Tibial artery (tissue), 4 donors: Measurements from ENCODE around the gene PIGN.

ENCODE experiments used
- DNase-seq, 2 donors: peaks; one replicate each; pipeline ENCODE4 v3.0.0-alpha.2; 2019
- H3K27ac ChIP-seq, 2 donors: fragments of 200-600 bp; sonication (generic) in 1 of 2; 1 replicate in 1 of 2; 2 replicates in 1 of 2; pipeline ENCODE4 v1.5.1; 2018 to 2019; ENCODE audit warnings: mild to moderate bottlenecking in 1 of 2
- H3K27me3 ChIP-seq, 2 donors: fragments of 200-600 bp; sonication (generic) in 1 of 2; one replicate each; pipeline versions ENCODE4 v1.5.1 to v1.6.0; 2016 to 2019
- H3K36me3 ChIP-seq, 3 donors: fragments of 200-600 bp; sonication (generic) in 2 of 3; one replicate each; pipeline ENCODE4 v1.5.1; 2016 to 2019; ENCODE audit warnings: mild to moderate bottlenecking in 2 of 3
- H3K4me1 ChIP-seq, 4 donors: fragments of 200-600 bp; sonication (generic) in 2 of 4; 1 replicate in 3 of 4; 2 replicates in 1 of 4; pipeline ENCODE4 v1.5.1; 2016 to 2019
- H3K4me3 ChIP-seq, 2 donors: fragments of 200-600 bp; sonication (generic) in 1 of 2; 1 replicate in 1 of 2; 2 replicates in 1 of 2; pipeline ENCODE4 v1.5.1; 2018 to 2019; ENCODE audit warnings: mild to moderate bottlenecking in 2 of 2
- H3K9me3 ChIP-seq, 3 donors: fragments of 200-600 bp; sonication (generic) in 1 of 3; one replicate each; pipeline ENCODE4 v1.5.1; 2016 to 2019
- intact Hi-C: fragments of 100-400 bp; cut with DNase I; formaldehyde crosslinking; loops from one replicate; pipeline ENCODE4 v1.15.0; 2023; ENCODE audit warnings: low total_unique reads
- TF ChIP-seq, protein P1 (sequence below), 2 experiments: fragments of 200-600 bp in 1 of 2; fragments of 450-650 bp in 1 of 2; IDR thresholded peaks; one replicate each; pipeline ENCODE4 v1.5.1; 2017 to 2019; ENCODE audit warnings: antibody characterized with exemption in 2 of 2, mild to moderate bottlenecking in 1 of 2, moderate library complexity in 1 of 2

The PIGN gene

DNA sequence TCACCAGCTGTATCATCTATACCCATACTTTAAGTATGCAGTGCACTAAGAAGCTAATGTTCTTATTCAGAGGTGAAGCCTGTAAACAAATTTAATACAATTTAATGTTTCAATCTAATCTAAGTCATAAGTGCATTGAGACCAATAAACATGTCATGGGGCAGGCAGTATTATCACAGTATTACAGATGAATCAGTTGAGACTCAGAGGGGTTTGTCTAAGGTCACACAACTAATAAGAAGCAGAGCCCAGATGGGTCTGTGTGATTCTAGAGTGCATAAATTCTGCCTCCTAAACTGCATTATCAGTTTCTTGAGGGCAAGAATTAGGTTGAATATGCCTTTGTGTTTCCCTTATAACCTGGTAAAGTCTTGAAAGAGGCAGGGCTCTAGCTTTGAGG, 153.1 kb downstream of the PIGN start:
- H3K27ac ChIP-seq: no peak overlapping the region
- peaks cover 0 to 16% (median 7%) of the 10 kb centered on the region in 4 donors for H3K4me1 ChIP-seq
- H3K4me3 ChIP-seq: no peak overlapping the region
- intact Hi-C loops: loop anchor here (10.0 kb wide), 1 partner anchor 399 kb away; no protein-coding TSS in a partner anchor
- no peaks in the 10 kb centered on the region for H3K9me3 ChIP-seq
- H3K27me3 ChIP-seq: no peaks in the 10 kb centered on the region
- H3K36me3 ChIP-seq: no peaks in the 10 kb centered on the region
- TF ChIP-seq, protein P1, sequence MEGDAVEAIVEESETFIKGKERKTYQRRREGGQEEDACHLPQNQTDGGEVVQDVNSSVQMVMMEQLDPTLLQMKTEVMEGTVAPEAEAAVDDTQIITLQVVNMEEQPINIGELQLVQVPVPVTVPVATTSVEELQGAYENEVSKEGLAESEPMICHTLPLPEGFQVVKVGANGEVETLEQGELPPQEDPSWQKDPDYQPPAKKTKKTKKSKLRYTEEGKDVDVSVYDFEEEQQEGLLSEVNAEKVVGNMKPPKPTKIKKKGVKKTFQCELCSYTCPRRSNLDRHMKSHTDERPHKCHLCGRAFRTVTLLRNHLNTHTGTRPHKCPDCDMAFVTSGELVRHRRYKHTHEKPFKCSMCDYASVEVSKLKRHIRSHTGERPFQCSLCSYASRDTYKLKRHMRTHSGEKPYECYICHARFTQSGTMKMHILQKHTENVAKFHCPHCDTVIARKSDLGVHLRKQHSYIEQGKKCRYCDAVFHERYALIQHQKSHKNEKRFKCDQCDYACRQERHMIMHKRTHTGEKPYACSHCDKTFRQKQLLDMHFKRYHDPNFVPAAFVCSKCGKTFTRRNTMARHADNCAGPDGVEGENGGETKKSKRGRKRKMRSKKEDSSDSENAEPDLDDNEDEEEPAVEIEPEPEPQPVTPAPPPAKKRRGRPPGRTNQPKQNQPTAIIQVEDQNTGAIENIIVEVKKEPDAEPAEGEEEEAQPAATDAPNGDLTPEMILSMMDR (IDR thresholded peaks at IDR 0.05): no peak
- DNase-seq: no peak

DNA sequence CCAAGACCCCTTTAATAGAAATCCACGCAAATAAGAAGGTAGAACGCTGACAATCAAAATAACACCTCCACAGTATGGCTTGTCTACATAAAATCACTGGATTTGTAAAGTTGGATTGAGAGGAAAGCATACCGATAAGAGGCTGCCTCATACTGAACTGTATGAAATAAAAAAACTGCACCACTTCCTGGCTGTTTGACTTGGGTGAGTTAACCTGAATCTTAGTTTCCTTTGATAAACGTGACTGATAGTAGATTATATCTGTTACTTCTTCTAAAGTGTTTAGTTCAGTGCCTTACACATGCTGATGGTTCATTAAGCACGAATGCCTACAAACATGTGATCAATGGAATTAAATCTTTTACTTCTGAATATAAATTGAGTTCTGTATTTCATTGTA, 153.6 kb downstream of the PIGN start:
- no peak for DNase-seq
- intact Hi-C loops: loop anchor here (10.0 kb wide), 1 partner anchor 398 kb away; no protein-coding TSS in a partner anchor
- Histone ChIP-seq H3K4me3 (no peak overlapping the region), H3K27ac (no peak overlapping the region), H3K9me3 (no peaks in the 10 kb centered on the region), H3K27me3 (no peaks in the 10 kb centered on the region), H3K36me3 (no peaks in the 10 kb centered on the region), H3K4me1 (peaks cover 0 to 11% (median 5%) of the 10 kb centered on the region in 4 donors)
- TF ChIP-seq, protein P1 (IDR thresholded peaks at IDR 0.05): no peak

DNA sequence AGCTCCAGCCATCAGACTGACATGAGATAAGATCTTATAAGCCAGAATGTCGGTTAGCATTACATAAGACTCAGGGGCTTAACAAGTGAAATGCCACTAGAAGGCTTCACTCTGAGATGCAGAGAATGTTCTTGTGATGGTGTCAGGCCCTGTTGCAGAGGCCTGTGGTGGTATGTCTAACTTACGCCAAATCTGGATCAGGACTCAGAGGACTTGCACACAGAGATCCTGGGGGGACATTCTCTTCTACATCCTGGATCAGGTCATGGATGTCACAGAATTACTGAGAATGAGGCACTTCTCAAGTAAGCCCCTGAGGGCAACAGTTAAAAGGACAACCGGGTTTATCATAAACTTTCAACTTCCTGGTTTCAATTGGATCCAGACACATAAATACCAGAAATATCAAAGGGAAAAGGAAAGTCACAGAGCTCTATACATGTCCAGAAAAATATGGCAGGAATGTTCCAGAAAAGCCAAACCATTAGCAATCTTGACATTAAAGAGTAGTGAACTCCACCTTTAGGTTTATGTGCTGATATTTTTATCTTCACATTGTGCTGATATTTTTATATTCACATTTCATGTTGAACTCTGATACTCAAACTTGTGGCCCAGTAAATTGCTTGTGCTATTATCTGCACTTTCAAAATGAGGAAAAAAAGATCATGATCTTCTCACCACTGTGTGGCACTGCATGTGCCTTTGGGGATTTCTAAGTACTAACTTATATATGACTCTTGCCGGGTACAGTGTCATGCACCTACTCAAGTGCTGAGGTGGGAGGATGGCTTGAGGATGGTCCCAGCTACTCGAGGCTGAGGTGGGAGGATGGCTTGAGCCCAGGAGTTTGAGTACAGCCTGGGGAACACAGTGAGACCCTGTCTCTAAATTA, 156.5 kb downstream of the PIGN start:
- Histone ChIP-seq H3K27me3 (no peaks in the 10 kb centered on the region), H3K4me1 (no peaks in the 10 kb centered on the region), H3K36me3 (no peaks in the 10 kb centered on the region), H3K9me3 (no peaks in the 10 kb centered on the region), H3K27ac (no peak overlapping the region), H3K4me3 (no peak overlapping the region)
- DNase-seq: no peak
- intact Hi-C loops: loop anchor here (10.0 kb wide), 1 partner anchor 396 kb away; no protein-coding TSS in a partner anchor
- TF ChIP-seq, protein P1 (IDR thresholded peaks at IDR 0.05): no peak

GRCh38 chr18:62028715-62029114, 158.1 kb downstream of the PIGN start:
- Histone ChIP-seq H3K27ac (no peak overlapping the region), H3K27me3 (no peaks in the 10 kb centered on the region), H3K36me3 (no peaks in the 10 kb centered on the region), H3K4me1 (no peaks in the 10 kb centered on the region), H3K9me3 (no peaks in the 10 kb centered on the region), H3K4me3 (no peak overlapping the region)
- no peak for DNase-seq
- TF ChIP-seq, protein P1 (IDR thresholded peaks at IDR 0.05): no peak
- intact Hi-C loops: no loop called here

GRCh38 chr18:62027914-62028520, 158.8 kb downstream of the PIGN start:
- H3K9me3 ChIP-seq: no peaks in the 10 kb centered on the region
- TF ChIP-seq, protein P1 (IDR thresholded peaks at IDR 0.05): no peak
- no peak for DNase-seq
- H3K4me1 ChIP-seq: no peaks in the 10 kb centered on the region
- H3K27me3 ChIP-seq: no peaks in the 10 kb centered on the region
- no peak overlapping the region for H3K4me3 ChIP-seq
- H3K27ac ChIP-seq: no peak overlapping the region
- H3K36me3 ChIP-seq: no peaks in the 10 kb centered on the region
- intact Hi-C loops: no loop called here
